Keratinocyte (primary cell): ENCODE data around the gene LRRC42. TPM values are rescaled to one million over a fixed set of nuclear protein-coding genes. Genes with fewer than 3 reads are reported as not detected.

Source experiments
- DNase-seq: peaks from one replicate; pipeline ENCODE4 v3.0.0-alpha.2; 2011; ENCODE audit warnings: low read depth, missing footprints, low spot score
- FAIRE-seq: peaks from 2 replicates; lab custom pipeline; 2011; peaks lifted over from hg19 to GRCh38; lab: Jason Lieb, UNC
- H2AFZ ChIP-seq: 2 replicates; pipeline ENCODE4 v1.6.0; 2012; ENCODE audit warnings: low read length, control low read depth, inconsistent platforms; ENCODE audit not compliant: control insufficient read depth
- H3K27ac ChIP-seq: 2 replicates; pipeline ENCODE4 v1.5.1; 2011; ENCODE audit warnings: low read length; ENCODE audit not compliant: control insufficient read depth, insufficient read depth
- H3K27me3 ChIP-seq: 3 replicates; pipeline ENCODE4 v1.6.0; 2011; ENCODE audit warnings: low read length; ENCODE audit not compliant: control insufficient read depth, insufficient read depth; ENCODE audit errors: extremely low read depth
- H3K36me3 ChIP-seq, 2 experiments: 2 replicates in 1 of 2; 3 replicates in 1 of 2; pipeline ENCODE4 v1.5.1; 2011; ENCODE audit warnings: low read length in 2 of 2, mild to moderate bottlenecking in 1 of 2; ENCODE audit not compliant: control insufficient read depth in 2 of 2, insufficient read depth in 2 of 2; ENCODE audit errors: extremely low read depth in 1 of 2
- H3K4me1 ChIP-seq: 3 replicates; pipeline ENCODE4 v1.5.1; 2011; ENCODE audit warnings: low read length; ENCODE audit not compliant: control insufficient read depth, insufficient read depth; ENCODE audit errors: extremely low read depth
- H3K4me2 ChIP-seq: 3 replicates; pipeline ENCODE4 v1.6.0; 2011; ENCODE audit warnings: low read depth, low read length; ENCODE audit not compliant: control insufficient read depth, insufficient read depth; ENCODE audit errors: extremely low read depth
- H3K4me3 ChIP-seq, 3 experiments: fragments of 200-600 bp in 1 of 3; sonication (generic) in 1 of 3; 2 replicates in 2 of 3; 3 replicates in 1 of 3; pipeline ENCODE4 v1.5.1; 2011 to 2016; ENCODE audit warnings: low read length in 3 of 3, mild to moderate bottlenecking in 3 of 3, control low read depth in 2 of 3, inconsistent platforms in 1 of 3, low read depth in 1 of 3, mixed read lengths in 1 of 3, mixed run types in 1 of 3, moderate library complexity in 1 of 3; ENCODE audit not compliant: control insufficient read depth in 2 of 3, insufficient read depth in 2 of 3; ENCODE audit errors: extremely low read depth in 1 of 3
- H3K79me2 ChIP-seq: 2 replicates; pipeline ENCODE4 v1.6.0; 2012; ENCODE audit warnings: low read length; ENCODE audit not compliant: control insufficient read depth, insufficient read depth
- H3K9ac ChIP-seq: 3 replicates; pipeline ENCODE4 v1.6.0; 2011; ENCODE audit warnings: low read length; ENCODE audit not compliant: control insufficient read depth, insufficient read depth; ENCODE audit errors: extremely low read depth
- H3K9me1 ChIP-seq: 3 replicates; pipeline ENCODE4 v1.6.0; 2011; ENCODE audit warnings: low read length; ENCODE audit not compliant: control insufficient read depth, insufficient read depth; ENCODE audit errors: extremely low read depth
- H3K9me3 ChIP-seq: 2 replicates; pipeline ENCODE4 v1.5.1; 2012; ENCODE audit warnings: low read depth, low read length; ENCODE audit not compliant: control insufficient read depth
- H4K20me1 ChIP-seq: 3 replicates; pipeline ENCODE4 v1.6.0; 2011; ENCODE audit warnings: low read length; ENCODE audit not compliant: control insufficient read depth, insufficient read depth; ENCODE audit errors: extremely low read depth
- CTCF ChIP-seq, 3 experiments: IDR thresholded peaks in 1 of 3; conservative IDR thresholded peaks in 1 of 3; optimal IDR thresholded peaks in 1 of 3; 2 replicates in 2 of 3; 3 replicates in 1 of 3; pipeline versions ENCODE3 to v1.5.1; 2011; ENCODE audit warnings: low read length in 3 of 3, mild to moderate bottlenecking in 3 of 3, moderate library complexity in 2 of 3, control low read depth in 1 of 3, inconsistent platforms in 1 of 3; ENCODE audit not compliant: insufficient read depth in 2 of 3; ENCODE audit errors: extremely low read depth in 1 of 3
- EZH2 ChIP-seq: IDR thresholded peaks from one replicate; pipeline ENCODE4 v1.6.1; 2012; ENCODE audit warnings: inconsistent platforms, mild to moderate bottlenecking, low read length, moderate library complexity
- dilution Hi-C: fragments of 300-500 bp; cut with MboI; formaldehyde crosslinking; loops from one replicate; pipeline ENCODE4 v1.7.0; 2020; ENCODE audit warnings: low sequenced_read_pairs; ENCODE audit not compliant: extremely low pct_ligation_motif_present
- polyA plus RNA-seq, 5 experiments: library from polyadenylated mRNA; depleted of rRNA in 3 of 5; stranded (reverse) in 3 of 5; stranded (forward) in 1 of 5; unstranded in 1 of 5; fragments of >200 nt; gene quantifications; 1 replicate in 1 of 5; 2 replicates in 3 of 5; 3 replicates in 1 of 5; pipeline versions ENCODE4 v1.2.1 to v1.2.3, GENCODE V29; 2011 to 2012; ENCODE audit warnings: missing spikeins in 2 of 5, low read depth in 1 of 5, low replicate concordance in 1 of 5

The LRRC42 gene
- polyA plus RNA-seq, 1 donor (not counting 4 experiments of a cell fraction or from before 2014, with no cell fraction given): 61.8 TPM

- peaks cover 29 to 33% of the 10 kb centered on the region in 2 experiments for H3K36me3 ChIP-seq
- H3K9ac ChIP-seq: no peak overlapping the region
- no peak overlapping the region for H3K4me3 ChIP-seq
- H3K27me3 ChIP-seq: no peaks in the 10 kb centered on the region
- TF ChIP-seq CTCF (optimal IDR thresholded peaks at IDR 0.05 in 1 of 3, IDR thresholded peaks at IDR 0.05 in 1 of 3, conservative IDR thresholded peaks at IDR 0.05 in 1 of 3; ENCODE audit: extremely low read depth in 1 of 3, insufficient read depth in 2 of 3, low read length in 3 of 3) (peak in 2 of 3 experiments; percentile 34 to 48), EZH2 (no peak)
- no peaks in the 10 kb centered on the region for H4K20me1 ChIP-seq
- FAIRE-seq (no peak), DNase-seq (no peak)
- peaks cover 7% of the 10 kb centered on the region for H3K79me2 ChIP-seq
- H3K9me1 ChIP-seq: no peaks in the 10 kb centered on the region
- H3K9me3 ChIP-seq: no peaks in the 10 kb centered on the region
- no peak overlapping the region for H2AFZ ChIP-seq
- H3K27ac ChIP-seq: no peak overlapping the region
- peaks cover 21% of the 10 kb centered on the region for H3K4me1 ChIP-seq
- H3K4me2 ChIP-seq: no peak overlapping the region
- dilution Hi-C loops: no loop called here
These were observed 13.6 kb downstream of the LRRC42 start for GRCh38 chr1:53959664-53960250.

DNA sequence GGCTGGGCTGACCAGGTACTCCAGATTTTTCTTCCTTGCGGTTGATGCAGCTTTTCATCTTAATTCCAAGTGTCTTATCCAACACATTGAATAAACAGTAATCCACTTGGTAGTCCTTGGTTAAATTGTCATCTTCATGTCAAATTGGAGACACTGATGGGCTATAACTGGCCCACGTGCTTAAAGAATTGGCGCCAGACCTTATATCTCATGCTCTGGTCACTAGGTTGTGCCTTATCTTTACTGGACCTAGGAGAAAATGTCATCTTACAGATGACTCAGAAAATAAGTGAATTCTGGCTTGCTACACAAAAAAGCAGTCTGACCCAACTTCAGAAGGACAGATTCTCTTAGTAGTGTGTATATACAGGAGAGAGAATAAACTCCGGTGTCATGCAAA lies 16.2 kb downstream of the LRRC42 start:
- H3K9me3 ChIP-seq: no peaks in the 10 kb centered on the region
- peaks cover 38 to 42% of the 10 kb centered on the region in 2 experiments for H3K36me3 ChIP-seq
- no peak for DNase-seq
- FAIRE-seq: no peak
- dilution Hi-C loops: no loop called here
- H2AFZ ChIP-seq: no peak overlapping the region
- H3K9me1 ChIP-seq: no peaks in the 10 kb centered on the region
- peaks cover 6% of the 10 kb centered on the region for H3K79me2 ChIP-seq
- H3K4me3 ChIP-seq: no peak overlapping the region
- no peak overlapping the region for H3K4me2 ChIP-seq
- H3K4me1 ChIP-seq: peaks cover 8% of the 10 kb centered on the region
- H3K9ac ChIP-seq: no peak overlapping the region
- TF ChIP-seq CTCF (optimal IDR thresholded peaks at IDR 0.05 in 1 of 3, IDR thresholded peaks at IDR 0.05 in 1 of 3, conservative IDR thresholded peaks at IDR 0.05 in 1 of 3; ENCODE audit: extremely low read depth in 1 of 3, insufficient read depth in 2 of 3, low read length in 3 of 3): no peak
- no peak overlapping the region for H3K27ac ChIP-seq
- H4K20me1 ChIP-seq: no peaks in the 10 kb centered on the region
- no peaks in the 10 kb centered on the region for H3K27me3 ChIP-seq
